SK-N-SH treated with all-trans-retinoic acid at 6 μM for 48 hours (cell line): ENCODE measurements around the gene INO80C.

ENCODE experiments used
- ATAC-seq: fragments of 200-7000 bp; cut with Tn5 transposase; 3 replicates; pipeline ENCODE4 v1.9.1; 2020; ENCODE audit warnings: mild to moderate bottlenecking, moderate library complexity
- ARNTL ChIP-seq: fragments of 450-650 bp; formaldehyde crosslinking; IDR thresholded peaks from 2 replicates; pipeline ENCODE4 v1.5.0; 2020; ENCODE audit warnings: low read depth, mild to moderate bottlenecking, moderate library complexity, borderline replicate concordance
- BACH2 ChIP-seq: fragments of 250-450 bp; sonication (Bioruptor Pico); IDR thresholded peaks from 2 replicates; pipeline ENCODE4 v1.9.0; 2021; ENCODE audit warnings: mild to moderate bottlenecking, borderline replicate concordance
- CREB5 ChIP-seq: fragments of 250-450 bp; sonication (Bioruptor Pico); IDR thresholded peaks from 2 replicates; pipeline ENCODE4 v1.5.1; 2020; ENCODE audit warnings: low read depth, mild to moderate bottlenecking, moderate library complexity
- CSDC2 ChIP-seq: fragments of 250-450 bp; sonication (Bioruptor Pico); IDR thresholded peaks from 2 replicates; pipeline ENCODE4 v1.5.0; 2020; ENCODE audit warnings: mild to moderate bottlenecking, moderate library complexity
- ISL1 ChIP-seq: fragments of 250-450 bp; sonication (Bioruptor Pico); IDR thresholded peaks from 2 replicates; pipeline ENCODE4 v2.1.2; 2022; ENCODE audit warnings: mild to moderate bottlenecking, moderate library complexity
- OSR1 ChIP-seq: fragments of 250-450 bp; sonication (Bioruptor Pico); IDR thresholded peaks from 2 replicates; pipeline ENCODE4 v1.8.0; 2022; ENCODE audit warnings: moderate library complexity, mild to moderate bottlenecking, inconsistent platforms
- POU6F1 ChIP-seq: fragments of 250-450 bp; sonication (Bioruptor Pico); IDR thresholded peaks from 2 replicates; pipeline ENCODE4 v1.8.0; 2021; ENCODE audit warnings: low read depth, mild to moderate bottlenecking, moderate library complexity, borderline replicate concordance
- RARB ChIP-seq: fragments of 250-450 bp; sonication (Bioruptor Pico); IDR thresholded peaks from 2 replicates; pipeline ENCODE4 v1.8.0; 2021; ENCODE audit warnings: mild to moderate bottlenecking, moderate library complexity
- TOX ChIP-seq: fragments of 250-450 bp; sonication (Bioruptor Pico); IDR thresholded peaks from 2 replicates; pipeline ENCODE4 v1.8.0; 2021; ENCODE audit warnings: mild to moderate bottlenecking, moderate library complexity, borderline replicate concordance
- TSHZ2 ChIP-seq: fragments of 250-450 bp; sonication (Bioruptor Pico); IDR thresholded peaks from 2 replicates; pipeline ENCODE4 v1.5.0; 2020; ENCODE audit warnings: mild to moderate bottlenecking, moderate library complexity
- ZC3H10 ChIP-seq: fragments of 250-450 bp; sonication (Bioruptor Pico); IDR thresholded peaks from 2 replicates; pipeline ENCODE4 v1.5.1; 2021; ENCODE audit warnings: mild to moderate bottlenecking, moderate library complexity
- ZFP3 ChIP-seq: fragments of 250-450 bp; sonication (Bioruptor Pico); IDR thresholded peaks from 2 replicates; pipeline ENCODE4 v1.5.0; 2020; ENCODE audit warnings: mild to moderate bottlenecking, moderate library complexity
- ZFP30 ChIP-seq: fragments of 450-650 bp; formaldehyde crosslinking; IDR thresholded peaks from 2 replicates; pipeline ENCODE4 v1.5.0; 2022; ENCODE audit warnings: mild to moderate bottlenecking, moderate library complexity
- ZNF565 ChIP-seq: fragments of 450-650 bp; formaldehyde crosslinking; conservative IDR thresholded peaks from 2 replicates; pipeline ENCODE4 v1.5.0; 2020; ENCODE audit warnings: low read depth, mild to moderate bottlenecking, moderate library complexity
- ZNF70 ChIP-seq: fragments of 450-650 bp; formaldehyde crosslinking; IDR thresholded peaks from 2 replicates; pipeline ENCODE4 v1.5.0; 2020; ENCODE audit warnings: mild to moderate bottlenecking, moderate library complexity
- ZNF8 ChIP-seq: fragments of 450-650 bp; formaldehyde crosslinking; IDR thresholded peaks from 2 replicates; pipeline ENCODE4 v1.5.0; 2020; ENCODE audit warnings: mild to moderate bottlenecking, moderate library complexity

The INO80C gene

GRCh38 chr18:35528749-35529274 is 31.1 kb upstream of the INO80C start:
- TF ChIP-seq ZC3H10 (CRISPR knock-in tag) (no peak), CSDC2 (CRISPR knock-in tag) (no peak), ZNF565 (no peak)
- TF ChIP-seq, all 23 proteins: peak for 0
- ATAC-seq: no peak

GRCh38 chr18:35526495-35527059 is 28.8 kb upstream of the INO80C start:
- TF ChIP-seq CSDC2 (CRISPR knock-in tag): no peak
- ATAC-seq: no peak

- TF ChIP-seq CSDC2 (CRISPR knock-in tag): no peak
- no peak for TF ChIP-seq RARB
- no peak for TF ChIP-seq OSR1
- no peak for TF ChIP-seq ARNTL (CRISPR knock-in tag)
- TF ChIP-seq TSHZ2: no peak
- no peak for TF ChIP-seq CREB5
- no peak for ATAC-seq
Observed at GRCh38 chr18:35525795-35526494, 28.2 kb upstream of the INO80C start.

GRCh38 chr18:35524226-35524625 is 26.5 kb upstream of the INO80C start:
- no peak for ATAC-seq
- no peak for TF ChIP-seq TSHZ2
- no peak for TF ChIP-seq CSDC2 (CRISPR knock-in tag)

GRCh38 chr18:35522130-35522959 is 24.6 kb upstream of the INO80C start:
- no peak for ATAC-seq
- TF ChIP-seq ARNTL (CRISPR knock-in tag): no peak
- TF ChIP-seq POU6F1: no peak
- no peak for TF ChIP-seq ZFP3
- TF ChIP-seq ZFP30 (CRISPR knock-in tag): no peak
- no peak for TF ChIP-seq BACH2 (CRISPR knock-in tag)
- no peak for TF ChIP-seq ZNF8 (CRISPR knock-in tag)
- no peak for TF ChIP-seq CREB5
- no peak for TF ChIP-seq TOX (CRISPR knock-in tag)
- no peak for TF ChIP-seq TSHZ2
- no peak for TF ChIP-seq ISL1 (CRISPR knock-in tag)
- no peak for TF ChIP-seq ZNF70 (CRISPR knock-in tag)
- no peak for TF ChIP-seq OSR1
- TF ChIP-seq RARB: no peak
